KG1 (cell line): ENCODE results near the gene CMBL.
A peak's percentile ranks its signal among the peaks of the same experiment; 100 is the strongest.
"Not testable (repeated sequence)": the region's sequence is repeated elsewhere in the genome, so short reads cannot be mapped to it uniquely, and the experiment has no call there.

Experiments
- DNase-seq: peaks from one replicate; lab custom pipeline; 2025; lab: John Stamatoyannopoulos, UW

The CMBL gene

GRCh38 chr5:10257870-10258269 lies 49.8 kb downstream of the CMBL start:
- DNase-seq: no peak

DNA sequence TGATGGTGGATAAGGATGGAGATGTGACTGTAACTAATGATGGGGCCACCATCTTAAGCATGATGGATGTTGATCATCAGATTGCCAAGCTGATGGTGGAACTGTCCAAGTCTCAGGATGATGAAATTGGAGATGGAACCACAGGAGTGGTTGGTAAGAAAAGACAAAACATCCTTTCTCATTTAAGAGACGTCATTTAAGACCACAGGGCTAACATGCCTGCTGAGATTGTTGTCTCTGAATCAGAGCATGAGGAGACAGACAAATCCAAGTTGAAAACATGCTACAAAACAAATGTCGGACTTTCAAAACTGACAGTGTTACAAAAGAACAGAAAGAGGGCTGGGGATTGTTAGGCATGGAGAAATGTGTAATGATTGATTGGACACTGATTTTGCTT lies 53.0 kb downstream of the CMBL start:
- DNase-seq: no peak

DNA sequence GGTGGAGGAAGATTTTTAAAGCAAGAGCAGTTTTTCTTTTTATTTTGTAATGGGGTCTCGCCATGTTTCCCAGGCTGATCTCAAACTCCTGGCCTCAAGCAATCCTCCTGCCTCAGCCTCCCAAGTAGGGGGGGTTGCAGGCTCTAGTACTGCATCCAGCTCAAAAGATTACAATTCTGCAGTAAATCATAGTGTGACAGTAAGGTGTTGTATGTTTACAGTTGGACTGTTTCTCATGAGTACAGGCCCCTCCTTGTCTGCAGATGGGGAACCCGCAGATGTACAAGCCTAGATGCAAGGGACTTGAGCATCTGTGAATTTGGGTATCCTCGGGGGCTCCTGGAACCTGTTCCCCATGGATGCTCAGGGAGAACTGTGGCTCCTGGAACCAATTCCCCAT lies 54.3 kb downstream of the CMBL start:
- DNase-seq: no peak

- DNase-seq: no peak
These were observed 56.3 kb downstream of the CMBL start for GRCh38 chr5:10251405-10251804.

GRCh38 chr5:10250806-10251276 lies 56.9 kb downstream of the CMBL start:
- DNase-seq: peak; percentile 15

- DNase-seq: peak; percentile 96
These were observed 57.5 kb downstream of the CMBL start, which contains the start of gene CCT5 for GRCh38 chr5:10249948-10250805. CCT5 (plus strand) TSS chr5:10250280; CDS start chr5:10250341, 61 bp downstream.

DNA sequence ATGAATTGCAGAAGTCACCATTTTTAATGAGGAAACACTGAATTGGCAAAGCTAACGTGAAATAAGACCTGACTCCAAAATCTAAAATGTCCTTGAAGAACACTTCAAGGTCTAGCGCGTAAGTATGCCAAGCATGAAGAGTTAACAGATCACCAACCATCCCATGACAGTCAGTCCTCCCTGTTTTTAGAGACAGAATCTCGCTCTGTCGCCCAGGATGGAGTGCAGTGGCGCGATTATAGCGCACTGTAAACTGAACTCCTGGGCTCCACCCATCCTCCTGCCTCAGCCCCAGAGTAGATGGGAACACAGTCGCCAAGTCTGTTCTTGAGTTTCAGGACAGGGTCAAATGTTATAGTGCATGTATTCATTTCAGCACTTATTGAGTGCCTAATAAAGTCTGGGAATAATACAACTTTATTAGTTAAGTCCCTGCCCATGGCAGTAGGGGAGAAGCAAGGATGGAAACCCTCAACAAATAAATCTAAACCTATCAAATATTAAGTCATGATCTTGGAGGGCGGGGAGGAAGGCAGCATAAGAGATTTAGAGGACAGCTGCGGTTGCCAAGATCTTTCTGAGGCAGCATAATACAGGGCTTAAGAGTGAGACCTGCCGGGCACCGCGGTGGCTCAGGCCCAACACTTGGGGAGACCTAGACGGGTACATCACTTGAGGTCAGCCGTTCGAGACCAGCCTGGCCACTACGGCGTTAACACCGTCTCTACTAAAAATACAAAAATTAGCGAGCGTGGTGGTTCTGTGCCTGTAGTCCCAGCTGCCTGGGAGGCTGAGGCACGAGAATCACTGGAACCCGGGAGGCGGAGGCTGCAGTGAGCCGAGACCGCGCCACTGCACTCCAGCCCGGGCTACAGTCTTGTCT lies 59.1 kb downstream of the CMBL start:
- DNase-seq: no peak

DNA sequence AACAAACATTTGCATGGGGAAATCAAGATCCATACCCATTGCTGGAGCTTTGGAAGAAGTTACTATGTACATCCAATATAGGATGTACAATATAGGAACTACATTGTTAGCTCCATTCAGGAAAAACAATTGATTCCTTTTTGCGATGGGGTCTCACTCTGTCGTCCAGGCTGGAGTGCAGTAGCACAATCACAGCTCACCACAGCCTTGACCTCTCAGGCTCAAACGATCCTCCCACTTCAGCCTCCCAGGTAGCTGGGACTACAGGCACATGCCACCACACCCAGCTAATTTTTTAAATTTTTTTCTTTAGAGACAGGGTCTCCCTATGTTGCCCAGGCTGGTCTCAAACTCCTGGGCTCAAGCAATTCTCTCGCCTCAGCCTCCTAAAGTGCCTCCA lies 60.5 kb downstream of the CMBL start:
- not testable (repeated sequence) for DNase-seq

- DNase-seq: no peak
These were observed 60.9 kb downstream of the CMBL start for GRCh38 chr5:10246761-10247160.

GRCh38 chr5:10244342-10244944 lies 63.3 kb downstream of the CMBL start:
- DNase-seq: no peak

GRCh38 chr5:10243660-10244240 lies 64.0 kb downstream of the CMBL start:
- no peak for DNase-seq

DNA sequence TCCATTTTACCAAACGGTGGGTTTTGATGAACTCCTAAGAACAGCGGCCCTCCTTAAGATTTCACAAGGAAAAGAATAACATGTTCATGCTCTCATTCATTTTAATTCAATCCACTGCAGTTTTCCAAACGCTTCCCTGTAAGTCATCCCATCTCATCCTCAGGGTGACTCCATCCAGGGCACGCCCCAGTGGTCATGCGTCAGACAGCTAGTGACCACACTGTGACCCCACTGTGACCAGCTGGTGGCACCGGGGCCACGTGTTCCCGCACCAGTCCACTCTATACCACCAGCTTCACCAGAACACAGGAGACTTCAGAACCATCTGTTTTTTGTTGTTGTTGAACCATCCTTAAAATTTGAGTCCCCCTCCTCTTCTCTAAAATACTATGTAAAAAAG lies 72.4 kb downstream of the CMBL start:
- DNase-seq: no peak

DNA sequence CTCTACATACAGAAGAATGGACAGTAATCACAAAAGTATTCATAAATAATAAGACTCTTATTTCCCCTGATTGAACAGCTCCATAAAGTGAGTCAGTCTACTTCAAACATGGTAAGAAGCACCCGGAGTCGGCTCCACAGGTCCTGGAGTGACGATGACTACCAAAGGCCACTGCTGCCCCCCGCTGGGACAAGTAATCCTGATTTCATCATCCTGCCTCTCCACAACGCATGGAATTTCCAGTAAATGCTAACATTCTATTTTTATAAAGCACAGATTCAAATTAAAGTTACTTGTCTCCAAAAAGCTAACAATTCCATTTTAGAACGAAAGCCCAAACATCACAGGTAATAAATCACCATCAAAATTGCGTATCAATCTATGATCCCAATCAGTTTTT lies 74.2 kb downstream of the CMBL start:
- no peak for DNase-seq

DNA sequence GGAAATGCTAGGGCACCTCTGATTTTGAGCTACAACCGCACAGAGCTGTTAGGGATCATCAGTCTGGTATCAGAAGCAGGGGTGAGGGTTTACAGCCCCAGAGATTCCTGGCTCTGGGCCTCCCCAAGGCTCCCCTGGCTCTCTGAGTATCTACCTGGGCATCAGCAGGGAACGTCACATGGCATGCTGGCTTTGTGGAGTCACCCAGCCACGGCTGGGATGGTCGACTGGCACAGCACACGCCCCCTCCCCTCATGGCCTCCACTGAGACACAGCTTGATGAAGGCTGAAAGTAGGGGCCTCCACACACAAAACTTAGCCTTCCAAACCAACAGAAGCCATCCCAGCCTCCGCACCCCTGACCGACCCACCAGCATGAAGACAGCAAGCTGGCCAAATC lies 74.7 kb downstream of the CMBL start:
- DNase-seq: no peak

- no peak for DNase-seq
These were observed 75.3 kb downstream of the CMBL start for GRCh38 chr5:10232386-10232785.

DNA sequence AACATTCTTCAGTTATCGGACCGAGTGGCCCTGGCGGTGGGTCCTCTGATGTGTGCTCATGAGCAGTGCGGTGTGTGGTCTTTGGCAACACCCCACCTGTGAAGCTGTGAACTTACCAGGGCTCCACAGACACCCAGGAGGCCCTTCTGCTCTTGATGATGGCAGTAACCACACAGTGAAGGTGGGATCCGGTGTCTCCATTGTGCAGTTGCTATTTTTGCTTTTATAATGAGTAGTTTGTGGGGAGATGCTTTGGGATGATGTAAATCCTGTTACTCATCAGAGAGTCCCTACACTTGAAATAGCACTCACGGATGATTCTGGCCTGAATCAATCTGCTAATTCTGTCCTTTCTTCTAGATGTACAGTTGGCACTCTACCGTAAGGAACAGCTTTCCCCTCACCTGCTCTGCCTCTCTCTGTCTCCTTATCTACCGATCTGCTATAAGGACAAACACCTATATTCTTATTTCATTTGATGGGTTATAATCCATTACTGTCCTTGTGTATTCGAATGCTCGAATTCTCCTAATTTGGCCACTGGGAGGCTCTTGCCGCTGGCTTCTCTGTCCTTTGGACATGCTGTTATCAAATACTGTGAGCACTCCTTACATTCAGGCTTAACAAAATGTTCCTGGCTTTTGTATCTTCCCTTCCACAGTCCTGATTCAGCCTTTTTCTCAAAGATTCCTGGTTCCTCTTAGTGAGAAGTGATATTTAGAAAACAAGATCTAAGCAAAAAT lies 78.2 kb downstream of the CMBL start:
- no peak for DNase-seq

DNA sequence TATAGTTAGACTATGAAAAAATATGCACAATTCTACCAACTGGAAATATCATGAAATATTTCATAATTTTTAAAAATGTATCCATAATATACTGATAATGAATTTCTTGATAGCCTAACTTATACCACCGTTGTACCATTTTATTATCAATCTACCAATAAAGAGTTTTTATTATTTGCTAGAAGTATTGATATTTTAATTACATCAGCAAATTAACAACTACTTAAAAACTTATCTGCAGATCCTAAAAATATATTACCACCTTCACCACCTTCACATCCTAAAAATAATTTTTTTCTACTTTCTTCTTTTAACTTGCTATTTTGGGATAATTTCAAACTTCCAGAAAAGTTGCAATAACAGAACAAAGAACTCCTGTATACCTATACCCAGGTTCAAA lies 79.4 kb downstream of the CMBL start:
- no peak for DNase-seq
